ENCODE data around the gene PCDHA4. TPM values are rescaled to one million over a fixed set of nuclear protein-coding genes. Genes with fewer than 3 reads are reported as not detected.
A peak's percentile ranks its signal among the peaks of the same experiment; 100 is the strongest.
"Not testable (repeated sequence)": the region's sequence is repeated elsewhere in the genome, so short reads cannot be mapped to it uniquely, and the experiment has no call there.

PCDHA4 gene
- total RNA-seq: 0.27 and 1.2 TPM in 2 replicates

- no peak for DNase-seq (ENCODE audit: low read depth)
- Histone ChIP-seq H3K36me3 (ENCODE audit: control insufficient read depth, insufficient read depth, low read length) (no peaks in the 10 kb centered on the region), H3K27me3 (ENCODE audit: control insufficient read depth, insufficient read depth, low read length) (no peaks in the 10 kb centered on the region), H3K4me3 (ENCODE audit: low read depth, low read length) (peak within 1 kb of the TSS; percentile 11)
- TF ChIP-seq CTCF (IDR thresholded peaks at IDR 0.05; ENCODE audit: insufficient read depth, low read length, poor library complexity, severe bottlenecking): peak; percentile 24
Measured at GRCh38 chr5:140806834-140807775, at the start of gene PCDHA4. PCDHA4 (plus strand) TSS chr5:140807068.

- H3K4me3 ChIP-seq (ENCODE audit: low read depth, low read length): no peak overlapping the region
- no peaks in the 10 kb centered on the region for H3K36me3 ChIP-seq (ENCODE audit: control insufficient read depth, insufficient read depth, low read length)
- H3K27me3 ChIP-seq (ENCODE audit: control insufficient read depth, insufficient read depth, low read length): no peaks in the 10 kb centered on the region
- DNase-seq (ENCODE audit: low read depth): no peak
- TF ChIP-seq CTCF (IDR thresholded peaks at IDR 0.05; ENCODE audit: insufficient read depth, low read length, poor library complexity, severe bottlenecking): no peak
Measured at GRCh38 chr5:140764177-140764973, 42.5 kb upstream of the PCDHA4 start.

- no peak overlapping the region for H3K4me3 ChIP-seq (ENCODE audit: low read depth, low read length)
- no peak for TF ChIP-seq CTCF (IDR thresholded peaks at IDR 0.05; ENCODE audit: insufficient read depth, low read length, poor library complexity, severe bottlenecking)
- no peaks in the 10 kb centered on the region for H3K27me3 ChIP-seq (ENCODE audit: control insufficient read depth, insufficient read depth, low read length)
- H3K36me3 ChIP-seq (ENCODE audit: control insufficient read depth, insufficient read depth, low read length): no peaks in the 10 kb centered on the region
- no peak for DNase-seq (ENCODE audit: low read depth)
Measured at GRCh38 chr5:140767444-140767843, 39.4 kb upstream of the PCDHA4 start.

- DNase-seq (ENCODE audit: low read depth): no peak
- no peaks in the 10 kb centered on the region for H3K36me3 ChIP-seq (ENCODE audit: control insufficient read depth, insufficient read depth, low read length)
- H3K27me3 ChIP-seq (ENCODE audit: control insufficient read depth, insufficient read depth, low read length): no peaks in the 10 kb centered on the region
- no peak for TF ChIP-seq CTCF (IDR thresholded peaks at IDR 0.05; ENCODE audit: insufficient read depth, low read length, poor library complexity, severe bottlenecking)
- H3K4me3 ChIP-seq (ENCODE audit: low read depth, low read length): no peak overlapping the region
Measured at GRCh38 chr5:140780512-140780911, 26.4 kb upstream of the PCDHA4 start.

- Histone ChIP-seq H3K27me3 (ENCODE audit: control insufficient read depth, insufficient read depth, low read length) (no peaks in the 10 kb centered on the region), H3K4me3 (ENCODE audit: low read depth, low read length) (no peak within 1 kb of the TSS), H3K36me3 (ENCODE audit: control insufficient read depth, insufficient read depth, low read length) (no peaks in the 10 kb centered on the region)
- no peak for TF ChIP-seq CTCF (IDR thresholded peaks at IDR 0.05; ENCODE audit: insufficient read depth, low read length, poor library complexity, severe bottlenecking)
- DNase-seq (ENCODE audit: low read depth): no peak
Measured at GRCh38 chr5:140785905-140786686, 20.8 kb upstream of the PCDHA4 start, which contains the start of gene PCDHA1. PCDHA1 (plus strand) TSS chr5:140786140.

GRCh38 chr5:140787422-140787821, 19.4 kb upstream of the PCDHA4 start:
- not testable (repeated sequence) for H3K27me3 ChIP-seq (ENCODE audit: control insufficient read depth, insufficient read depth, low read length); H3K4me3 ChIP-seq (ENCODE audit: low read depth, low read length); H3K36me3 ChIP-seq (ENCODE audit: control insufficient read depth, insufficient read depth, low read length); DNase-seq (ENCODE audit: low read depth)

GRCh38 chr5:140787849-140788504, 18.9 kb upstream of the PCDHA4 start:
- H3K27me3 ChIP-seq (ENCODE audit: control insufficient read depth, insufficient read depth, low read length); H3K4me3 ChIP-seq (ENCODE audit: low read depth, low read length); H3K36me3 ChIP-seq (ENCODE audit: control insufficient read depth, insufficient read depth, low read length); DNase-seq (ENCODE audit: low read depth): not testable (repeated sequence)

Data from kidney epithelial cell (primary cell).